NB4 (cell line): Measurements from ENCODE around the gene MEIOB.

Experiments used
- POLR2A ChIP-seq: IDR thresholded peaks from 2 replicates; pipeline ENCODE4 v1.6.1; 2011; ENCODE audit warnings: mild to moderate bottlenecking; ENCODE audit not compliant: insufficient read length; ENCODE audit errors: extremely low read depth
- TF ChIP-seq, protein P1 (sequence below): IDR thresholded peaks from one replicate; pipeline ENCODE4 v1.5.1; 2012; ENCODE audit warnings: low read depth, low read length

DNA sequence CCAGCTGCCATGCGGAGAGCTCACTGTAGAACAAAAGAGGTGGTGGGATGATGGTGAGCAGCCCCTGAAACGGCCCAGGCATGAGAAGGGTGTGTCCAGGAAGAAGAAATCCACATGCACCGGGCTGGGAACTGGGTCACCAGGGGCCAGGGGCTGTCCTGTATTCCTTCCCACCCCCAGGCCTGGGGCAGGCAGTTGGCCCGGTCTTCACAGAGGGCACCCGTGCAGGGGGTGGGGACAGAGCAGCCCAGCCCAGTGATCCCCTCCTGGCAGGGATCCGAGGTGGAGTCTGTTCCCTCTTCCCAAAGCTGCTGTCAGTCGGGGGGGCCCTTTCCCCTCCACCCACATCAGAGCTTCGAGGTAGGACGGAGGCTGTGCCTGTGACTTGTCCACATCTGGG lies 37.0 kb upstream of the MEIOB start:
- TF ChIP-seq, protein P1, sequence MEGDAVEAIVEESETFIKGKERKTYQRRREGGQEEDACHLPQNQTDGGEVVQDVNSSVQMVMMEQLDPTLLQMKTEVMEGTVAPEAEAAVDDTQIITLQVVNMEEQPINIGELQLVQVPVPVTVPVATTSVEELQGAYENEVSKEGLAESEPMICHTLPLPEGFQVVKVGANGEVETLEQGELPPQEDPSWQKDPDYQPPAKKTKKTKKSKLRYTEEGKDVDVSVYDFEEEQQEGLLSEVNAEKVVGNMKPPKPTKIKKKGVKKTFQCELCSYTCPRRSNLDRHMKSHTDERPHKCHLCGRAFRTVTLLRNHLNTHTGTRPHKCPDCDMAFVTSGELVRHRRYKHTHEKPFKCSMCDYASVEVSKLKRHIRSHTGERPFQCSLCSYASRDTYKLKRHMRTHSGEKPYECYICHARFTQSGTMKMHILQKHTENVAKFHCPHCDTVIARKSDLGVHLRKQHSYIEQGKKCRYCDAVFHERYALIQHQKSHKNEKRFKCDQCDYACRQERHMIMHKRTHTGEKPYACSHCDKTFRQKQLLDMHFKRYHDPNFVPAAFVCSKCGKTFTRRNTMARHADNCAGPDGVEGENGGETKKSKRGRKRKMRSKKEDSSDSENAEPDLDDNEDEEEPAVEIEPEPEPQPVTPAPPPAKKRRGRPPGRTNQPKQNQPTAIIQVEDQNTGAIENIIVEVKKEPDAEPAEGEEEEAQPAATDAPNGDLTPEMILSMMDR = no peak
- TF ChIP-seq POLR2A = no peak
